ENCODE measurements around the gene IL2RG. TPM values are rescaled to one million over a fixed set of nuclear protein-coding genes. Genes with fewer than 3 reads are reported as not detected.

The IL2RG gene
- total and polyA plus RNA-seq, 2 experiments from 2014 or later = 0.26 TPM; not detected in 1

DNA sequence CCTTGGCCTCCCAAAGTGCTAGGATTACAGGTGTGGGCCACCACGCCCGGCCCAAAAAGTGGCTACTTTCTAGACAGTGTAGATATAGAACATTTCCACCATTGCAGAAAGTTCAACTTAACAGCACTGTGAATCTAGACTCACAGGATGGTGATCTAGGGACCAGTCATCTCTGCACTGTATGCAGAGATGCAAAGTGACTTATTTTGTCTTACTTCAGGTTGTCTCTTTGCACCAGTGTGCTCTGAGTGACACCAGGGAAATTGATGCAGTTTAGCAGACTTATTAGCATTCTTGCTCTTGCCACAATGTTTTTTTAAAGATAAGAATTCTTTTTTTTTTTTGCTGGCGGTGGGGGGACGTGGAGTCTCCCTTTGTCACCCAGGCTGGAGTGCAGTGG lies 28.6 kb downstream of the IL2RG start (continued):
- no peak for TF ChIP-seq POLR2AphosphoS5 (IDR thresholded peaks at IDR 0.05; ENCODE audit: low read depth)
- TF ChIP-seq EZH2phosphoT487 (IDR thresholded peaks at IDR 0.05; ENCODE audit: unreplicated experiment) = no peak
- TF ChIP-seq REST (IDR thresholded peaks at IDR 0.05; ENCODE audit: unreplicated experiment) = no peak
- no peak for TF ChIP-seq JUNB (IDR thresholded peaks at IDR 0.05; ENCODE audit: unreplicated experiment)
- TF ChIP-seq CTCF (conservative IDR thresholded peaks at IDR 0.05; ENCODE audit: low read depth in 2 of 2) = no peak
- no peak for TF ChIP-seq ZNF114 (CRISPR knock-in tag; IDR thresholded peaks at IDR 0.05)
- TF ChIP-seq EZH2 (IDR thresholded peaks at IDR 0.05; ENCODE audit: low read depth, unreplicated experiment) = no peak

DNA sequence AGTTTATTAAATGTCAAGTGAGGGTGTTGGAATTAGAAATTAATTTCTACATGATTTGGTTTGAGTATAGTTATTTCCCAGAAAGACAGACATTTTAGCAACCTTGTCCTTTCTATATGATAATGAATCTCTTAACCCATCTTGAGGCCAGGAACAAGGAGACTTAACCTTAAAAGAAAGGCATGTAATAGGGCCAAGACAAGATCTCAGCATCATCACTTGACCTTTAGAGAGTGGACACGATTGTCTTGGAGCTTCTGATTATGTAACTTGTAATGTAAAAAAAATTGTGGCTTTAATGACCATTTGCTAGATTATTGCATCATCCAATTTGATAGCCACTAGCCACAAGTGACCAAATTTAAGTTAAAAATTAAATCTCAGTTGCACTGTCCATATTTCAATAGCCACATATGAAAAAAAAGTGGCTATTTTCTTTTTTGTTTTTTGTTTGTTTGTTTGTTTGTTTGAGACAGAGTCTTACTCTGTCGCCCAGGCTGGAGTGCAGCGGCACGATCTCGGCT lies 29.2 kb downstream of the IL2RG start:
- H3K9me3 Mint-ChIP-seq = no peaks in the 10 kb centered on the region
- no peaks in the 10 kb centered on the region for H4K20me1 ChIP-seq (replicated peaks; ENCODE audit: insufficient read depth)
- H3K4me1 ChIP-seq (ENCODE audit: insufficient read depth) = no peaks in the 10 kb centered on the region
- no peak for DNase-seq (ENCODE audit: low spot score)
- no peaks in the 10 kb centered on the region for H3K79me2 ChIP-seq (replicated peaks; ENCODE audit: insufficient read depth)
- no peak overlapping the region for H3K27ac Mint-ChIP-seq
- H2AFZ ChIP-seq = no peak overlapping the region
- H3F3A ChIP-seq (replicated peaks; ENCODE audit: low read depth) = no peaks in the 10 kb centered on the region
- no peaks in the 10 kb centered on the region for H3K36me3 ChIP-seq (ENCODE audit: insufficient read depth)
- H3K4me3 ChIP-seq = no peak overlapping the region
- H3K4me2 ChIP-seq = no peak overlapping the region
- no peak overlapping the region for H3K27ac ChIP-seq (ENCODE audit: low read depth)
- no peaks in the 10 kb centered on the region for H3K4me1 Mint-ChIP-seq
- H3K4me3 Mint-ChIP-seq = no peak overlapping the region
- no peaks in the 10 kb centered on the region for H3K27me3 ChIP-seq (ENCODE audit: insufficient read depth)
- no peaks in the 10 kb centered on the region for H3K36me3 Mint-ChIP-seq (ENCODE audit: low read depth)
- no peak for ATAC-seq
- no peaks in the 10 kb centered on the region for H3K9me2 ChIP-seq (ENCODE audit: insufficient read depth)
- no peaks in the 10 kb centered on the region for H3K27me3 Mint-ChIP-seq (ENCODE audit: insufficient read depth, low read depth, poor library complexity)
- no peak for TF ChIP-seq ZNF114 (CRISPR knock-in tag; IDR thresholded peaks at IDR 0.05)
- no peak for TF ChIP-seq POLR2AphosphoS5 (IDR thresholded peaks at IDR 0.05; ENCODE audit: low read depth)
- TF ChIP-seq JUNB (IDR thresholded peaks at IDR 0.05; ENCODE audit: unreplicated experiment) = no peak
- no peak for TF ChIP-seq ZNF462 (CRISPR knock-in tag; IDR thresholded peaks at IDR 0.05)
- no peak for TF ChIP-seq EZH2phosphoT487 (IDR thresholded peaks at IDR 0.05; ENCODE audit: unreplicated experiment)
- TF ChIP-seq ZNF331 (CRISPR knock-in tag; IDR thresholded peaks at IDR 0.05; ENCODE audit: low read depth) = no peak
- TF ChIP-seq EZH2 (IDR thresholded peaks at IDR 0.05; ENCODE audit: low read depth, unreplicated experiment) = no peak
- no peak for TF ChIP-seq NANOG (IDR thresholded peaks at IDR 0.05; ENCODE audit: borderline replicate concordance)
- no peak for TF ChIP-seq STAT1 (IDR thresholded peaks at IDR 0.05; ENCODE audit: unreplicated experiment)
- TF ChIP-seq CREB1 (CRISPR knock-in tag; IDR thresholded peaks at IDR 0.05; ENCODE audit: low read depth) = no peak
- TF ChIP-seq ETS1 (IDR thresholded peaks at IDR 0.05) = no peak

Measured in GM23338 (cell line).